Stimulated activated CD4-positive, alpha-beta T cell treated with anti-CD3 and anti-CD28 coated beads, Interleukin-4, amount 100 ng/mL, for 24 hours (primary cell): ENCODE results near the gene RAB27B.

ENCODE experiments used
- DNase-seq: peaks from one replicate; pipeline ENCODE4 v3.0.0-alpha.2; 2020

Gene RAB27B

GRCh38 chr18:54916507-54916906 is 88.2 kb downstream of the RAB27B start:
- DNase-seq, result no peak

- no peak for DNase-seq
These were observed 89.8 kb downstream of the RAB27B start for GRCh38 chr18:54918060-54918459.

GRCh38 chr18:54919412-54919811 is 91.1 kb downstream of the RAB27B start:
- no peak for DNase-seq

GRCh38 chr18:54923339-54923956 is 95.2 kb downstream of the RAB27B start:
- no peak for DNase-seq

- DNase-seq, result no peak
These were observed 96.7 kb downstream of the RAB27B start for GRCh38 chr18:54924948-54925347.

- no peak for DNase-seq
These were observed 98.5 kb downstream of the RAB27B start for GRCh38 chr18:54926593-54927325.

- no peak for DNase-seq
These were observed 100.0 kb downstream of the RAB27B start for GRCh38 chr18:54928236-54928635.

GRCh38 chr18:54931152-54931551 is 102.9 kb downstream of the RAB27B start:
- no peak for DNase-seq

GRCh38 chr18:54932472-54932871 is 104.2 kb downstream of the RAB27B start:
- no peak for DNase-seq

- no peak for DNase-seq
These were observed 110.2 kb downstream of the RAB27B start for GRCh38 chr18:54938506-54938905.

GRCh38 chr18:54939361-54939917 is 111.2 kb downstream of the RAB27B start:
- DNase-seq, result no peak

GRCh38 chr18:54942144-54942543 is 113.9 kb downstream of the RAB27B start:
- no peak for DNase-seq

GRCh38 chr18:54942569-54942968 is 114.3 kb downstream of the RAB27B start:
- DNase-seq, result no peak
